Neutrophil (primary cell): ENCODE measurements around the gene LOXHD1.

Experiments used
- H3K27ac ChIP-seq: fragments of 200-600 bp; sonication (generic); 2 replicates; pipeline ENCODE4 v1.5.1; 2016; ENCODE audit warnings: mild to moderate bottlenecking, moderate library complexity
- H3K27me3 ChIP-seq: fragments of 200-600 bp; sonication (generic); 2 replicates; pipeline ENCODE4 v1.6.0; 2016; ENCODE audit warnings: mild to moderate bottlenecking
- H3K36me3 ChIP-seq: fragments of 200-600 bp; sonication (generic); 2 replicates; pipeline ENCODE4 v1.5.1; 2017
- H3K4me1 ChIP-seq, 2 experiments: fragments of 200-600 bp in 1 of 2; sonication (generic) in 1 of 2; 1 replicate in 1 of 2; 2 replicates in 1 of 2; pipeline versions ENCODE4 v1.5.1 to v1.6.1; 2013 to 2016; ENCODE audit warnings: low read depth in 1 of 2, low read length in 1 of 2, mild to moderate bottlenecking in 1 of 2, moderate library complexity in 1 of 2; ENCODE audit not compliant: control insufficient read depth in 1 of 2, insufficient read depth in 1 of 2
- H3K4me3 ChIP-seq, 2 experiments: fragments of 200-600 bp in 1 of 2; sonication (generic) in 1 of 2; 1 replicate in 1 of 2; 2 replicates in 1 of 2; pipeline ENCODE4 v1.5.1; 2013 to 2016; ENCODE audit warnings: low read depth in 1 of 2, low read length in 1 of 2, mild to moderate bottlenecking in 1 of 2, moderate library complexity in 1 of 2
- H3K9me3 ChIP-seq: fragments of 200-600 bp; sonication (generic); 2 replicates; pipeline ENCODE4 v1.5.1; 2016
- TF ChIP-seq, protein P1 (sequence below): fragments of 200-600 bp; sonication (generic); IDR thresholded peaks from 2 replicates; pipeline ENCODE4 v1.5.1; 2016; ENCODE audit warnings: antibody characterized with exemption

LOXHD1 gene

GRCh38 chr18:46574743-46575115 is 82.3 kb downstream of the LOXHD1 start:
- H3K27ac ChIP-seq, result no peak overlapping the region
- TF ChIP-seq, protein P1, sequence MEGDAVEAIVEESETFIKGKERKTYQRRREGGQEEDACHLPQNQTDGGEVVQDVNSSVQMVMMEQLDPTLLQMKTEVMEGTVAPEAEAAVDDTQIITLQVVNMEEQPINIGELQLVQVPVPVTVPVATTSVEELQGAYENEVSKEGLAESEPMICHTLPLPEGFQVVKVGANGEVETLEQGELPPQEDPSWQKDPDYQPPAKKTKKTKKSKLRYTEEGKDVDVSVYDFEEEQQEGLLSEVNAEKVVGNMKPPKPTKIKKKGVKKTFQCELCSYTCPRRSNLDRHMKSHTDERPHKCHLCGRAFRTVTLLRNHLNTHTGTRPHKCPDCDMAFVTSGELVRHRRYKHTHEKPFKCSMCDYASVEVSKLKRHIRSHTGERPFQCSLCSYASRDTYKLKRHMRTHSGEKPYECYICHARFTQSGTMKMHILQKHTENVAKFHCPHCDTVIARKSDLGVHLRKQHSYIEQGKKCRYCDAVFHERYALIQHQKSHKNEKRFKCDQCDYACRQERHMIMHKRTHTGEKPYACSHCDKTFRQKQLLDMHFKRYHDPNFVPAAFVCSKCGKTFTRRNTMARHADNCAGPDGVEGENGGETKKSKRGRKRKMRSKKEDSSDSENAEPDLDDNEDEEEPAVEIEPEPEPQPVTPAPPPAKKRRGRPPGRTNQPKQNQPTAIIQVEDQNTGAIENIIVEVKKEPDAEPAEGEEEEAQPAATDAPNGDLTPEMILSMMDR, result no peak

GRCh38 chr18:46574000-46574742 is 82.8 kb downstream of the LOXHD1 start:
- Histone ChIP-seq H3K27me3 (no peaks in the 10 kb centered on the region), H3K4me3 (no peak overlapping the region), H3K4me1 (no peaks in the 10 kb centered on the region), H3K27ac (no peak overlapping the region), H3K9me3 (no peaks in the 10 kb centered on the region), H3K36me3 (peaks cover 80% of the 10 kb centered on the region)
- TF ChIP-seq, protein P1, result no peak

More at GRCh38 chr18:46574743-46575115, 82.3 kb downstream of the LOXHD1 start:
- Histone ChIP-seq H3K27me3 (no peaks in the 10 kb centered on the region), H3K4me3 (no peak overlapping the region), H3K9me3 (no peaks in the 10 kb centered on the region), H3K4me1 (no peaks in the 10 kb centered on the region), H3K36me3 (peaks cover 75% of the 10 kb centered on the region)

- Histone ChIP-seq H3K36me3 (peaks cover 85% of the 10 kb centered on the region), H3K4me1 (no peaks in the 10 kb centered on the region), H3K9me3 (no peaks in the 10 kb centered on the region), H3K27me3 (no peaks in the 10 kb centered on the region), H3K27ac (no peak overlapping the region), H3K4me3 (no peak overlapping the region)
- TF ChIP-seq, protein P1, result no peak
These were observed 83.9 kb downstream of the LOXHD1 start for GRCh38 chr18:46573156-46573555.

GRCh38 chr18:46571756-46572155 is 85.3 kb downstream of the LOXHD1 start:
- H3K27me3 ChIP-seq, result no peaks in the 10 kb centered on the region
- no peak overlapping the region for H3K27ac ChIP-seq
- H3K4me1 ChIP-seq, result no peaks in the 10 kb centered on the region
- no peak overlapping the region for H3K4me3 ChIP-seq
- H3K9me3 ChIP-seq, result no peaks in the 10 kb centered on the region
- TF ChIP-seq, protein P1, result no peak
- peaks cover 86% of the 10 kb centered on the region for H3K36me3 ChIP-seq

DNA sequence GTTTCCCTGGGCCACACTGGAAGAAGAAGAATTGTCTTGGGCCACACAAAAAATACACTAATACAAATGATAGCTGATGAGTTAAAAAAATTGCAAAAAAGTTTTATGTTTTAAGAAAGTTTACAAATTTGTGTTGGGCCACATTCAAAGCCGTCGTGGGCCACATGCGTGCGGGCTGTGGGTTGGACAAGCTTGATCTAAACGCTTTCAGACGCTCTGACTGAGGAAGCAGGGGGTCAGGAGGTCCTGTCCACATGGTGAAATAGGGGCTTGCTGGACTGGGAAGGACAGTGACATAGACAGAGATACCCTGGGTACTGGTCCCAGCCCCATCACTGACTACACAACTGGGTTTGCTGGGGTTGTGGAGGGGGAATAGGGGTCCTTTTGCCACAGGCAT is 86.4 kb downstream of the LOXHD1 start:
- H3K27me3 ChIP-seq, result no peaks in the 10 kb centered on the region
- no peaks in the 10 kb centered on the region for H3K4me1 ChIP-seq
- TF ChIP-seq, protein P1, result no peak
- H3K27ac ChIP-seq, result no peak overlapping the region
- no peaks in the 10 kb centered on the region for H3K9me3 ChIP-seq
- no peak overlapping the region for H3K4me3 ChIP-seq
- peaks cover 85% of the 10 kb centered on the region for H3K36me3 ChIP-seq
